OCI-LY3 (cell line): ENCODE results near the gene ATP8A2.

Experiments
- H2AFZ ChIP-seq: fragments of 200-600, 300-600 bp; shearing (Covaris generic); 2 replicates; pipeline ENCODE4 v1.6.0; 2014; ENCODE audit warnings: antibody characterized with exemption, low read depth, low read length
- H3K27ac ChIP-seq: fragments of 200-600, 300-600 bp; sonication (generic); 2 replicates; pipeline ENCODE4 v1.5.1; 2014; ENCODE audit warnings: mild to moderate bottlenecking, low read length, moderate library complexity, mixed read lengths
- H3K27me3 ChIP-seq: fragments of 200-600, 300-600 bp; sonication (generic); 2 replicates; pipeline ENCODE4 v1.6.1; 2014; ENCODE audit warnings: low read depth, low read length, mixed read lengths
- H3K36me3 ChIP-seq: fragments of 200-600, 300-600 bp; sonication (generic); replicated peaks from 2 replicates; pipeline ENCODE3; 2014; ENCODE audit warnings: low read depth, low read length, mixed read lengths
- H3K4me1 ChIP-seq: fragments of 300-600, 200-600 bp; sonication (generic); 2 replicates; pipeline ENCODE4 v1.6.1; 2014; ENCODE audit warnings: low read length, mixed read lengths
- H3K4me2 ChIP-seq: fragments of 200-600, 300-600 bp; sonication (generic); 2 replicates; pipeline ENCODE4 v1.6.1; 2014; ENCODE audit warnings: low read length, mixed read lengths
- H3K4me3 ChIP-seq: fragments of 300-600, 200-600 bp; sonication (generic); 2 replicates; pipeline ENCODE4 v1.5.1; 2014; ENCODE audit warnings: antibody characterized with exemption, mild to moderate bottlenecking, low read length, moderate library complexity
- H3K79me2 ChIP-seq: fragments of 300-600, 200-600 bp; shearing (Covaris generic); 2 replicates; pipeline ENCODE4 v1.6.1; 2014; ENCODE audit warnings: mild to moderate bottlenecking, low read length, mixed read lengths
- H3K9ac ChIP-seq: fragments of 300-600, 200-600 bp; shearing (Covaris generic); 2 replicates; pipeline ENCODE4 v1.6.0; 2014; ENCODE audit warnings: mild to moderate bottlenecking, low read length, moderate library complexity
- H3K9me3 ChIP-seq: fragments of 200-600, 300-600 bp; shearing (Covaris generic); 2 replicates; pipeline ENCODE4 v1.6.1; 2014; ENCODE audit warnings: low read length, mixed read lengths; ENCODE audit not compliant: insufficient read depth
- H4K20me1 ChIP-seq: fragments of 200-600, 300-600 bp; sonication (generic); 2 replicates; pipeline ENCODE4 v1.6.1; 2016; ENCODE audit warnings: low read length, mixed read lengths; ENCODE audit not compliant: insufficient read depth
- EZH2phosphoT487 ChIP-seq: fragments of 200-600 bp; shearing (Covaris generic); IDR thresholded peaks from 2 replicates; pipeline ENCODE4 v1.6.1; 2018; ENCODE audit warnings: antibody characterized with exemption, mixed run types, low read depth
- TF ChIP-seq, protein P1 (sequence below): fragments of 200-600, 300-600 bp; sonication (generic); IDR thresholded peaks from 2 replicates; pipeline ENCODE4 v1.5.1; 2014; ENCODE audit warnings: antibody characterized with exemption, low read length, low read depth

ATP8A2 gene

GRCh38 chr13:25847635-25848626 is 476.2 kb downstream of the ATP8A2 start:
- H3K4me1 ChIP-seq, result peaks cover 70% of the 10 kb centered on the region
- no peaks in the 10 kb centered on the region for H4K20me1 ChIP-seq
- peak overlapping the region; percentile 42 for H3K4me2 ChIP-seq
- no peak for TF ChIP-seq EZH2phosphoT487
- TF ChIP-seq, protein P1, sequence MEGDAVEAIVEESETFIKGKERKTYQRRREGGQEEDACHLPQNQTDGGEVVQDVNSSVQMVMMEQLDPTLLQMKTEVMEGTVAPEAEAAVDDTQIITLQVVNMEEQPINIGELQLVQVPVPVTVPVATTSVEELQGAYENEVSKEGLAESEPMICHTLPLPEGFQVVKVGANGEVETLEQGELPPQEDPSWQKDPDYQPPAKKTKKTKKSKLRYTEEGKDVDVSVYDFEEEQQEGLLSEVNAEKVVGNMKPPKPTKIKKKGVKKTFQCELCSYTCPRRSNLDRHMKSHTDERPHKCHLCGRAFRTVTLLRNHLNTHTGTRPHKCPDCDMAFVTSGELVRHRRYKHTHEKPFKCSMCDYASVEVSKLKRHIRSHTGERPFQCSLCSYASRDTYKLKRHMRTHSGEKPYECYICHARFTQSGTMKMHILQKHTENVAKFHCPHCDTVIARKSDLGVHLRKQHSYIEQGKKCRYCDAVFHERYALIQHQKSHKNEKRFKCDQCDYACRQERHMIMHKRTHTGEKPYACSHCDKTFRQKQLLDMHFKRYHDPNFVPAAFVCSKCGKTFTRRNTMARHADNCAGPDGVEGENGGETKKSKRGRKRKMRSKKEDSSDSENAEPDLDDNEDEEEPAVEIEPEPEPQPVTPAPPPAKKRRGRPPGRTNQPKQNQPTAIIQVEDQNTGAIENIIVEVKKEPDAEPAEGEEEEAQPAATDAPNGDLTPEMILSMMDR, result no peak
- no peaks in the 10 kb centered on the region for H3K36me3 ChIP-seq
- no peak overlapping the region for H3K9ac ChIP-seq
- peaks cover 13% of the 10 kb centered on the region; the same call in 1 of the 2 replicates for H3K27me3 ChIP-seq
- H3K9me3 ChIP-seq, result no peaks in the 10 kb centered on the region
- no peak overlapping the region; the same call in 1 of the 2 replicates for H2AFZ ChIP-seq
- no peaks in the 10 kb centered on the region for H3K79me2 ChIP-seq
- peak overlapping the region; percentile 18; the same call in 1 of the 2 replicates for H3K4me3 ChIP-seq
- no peak overlapping the region for H3K27ac ChIP-seq

DNA sequence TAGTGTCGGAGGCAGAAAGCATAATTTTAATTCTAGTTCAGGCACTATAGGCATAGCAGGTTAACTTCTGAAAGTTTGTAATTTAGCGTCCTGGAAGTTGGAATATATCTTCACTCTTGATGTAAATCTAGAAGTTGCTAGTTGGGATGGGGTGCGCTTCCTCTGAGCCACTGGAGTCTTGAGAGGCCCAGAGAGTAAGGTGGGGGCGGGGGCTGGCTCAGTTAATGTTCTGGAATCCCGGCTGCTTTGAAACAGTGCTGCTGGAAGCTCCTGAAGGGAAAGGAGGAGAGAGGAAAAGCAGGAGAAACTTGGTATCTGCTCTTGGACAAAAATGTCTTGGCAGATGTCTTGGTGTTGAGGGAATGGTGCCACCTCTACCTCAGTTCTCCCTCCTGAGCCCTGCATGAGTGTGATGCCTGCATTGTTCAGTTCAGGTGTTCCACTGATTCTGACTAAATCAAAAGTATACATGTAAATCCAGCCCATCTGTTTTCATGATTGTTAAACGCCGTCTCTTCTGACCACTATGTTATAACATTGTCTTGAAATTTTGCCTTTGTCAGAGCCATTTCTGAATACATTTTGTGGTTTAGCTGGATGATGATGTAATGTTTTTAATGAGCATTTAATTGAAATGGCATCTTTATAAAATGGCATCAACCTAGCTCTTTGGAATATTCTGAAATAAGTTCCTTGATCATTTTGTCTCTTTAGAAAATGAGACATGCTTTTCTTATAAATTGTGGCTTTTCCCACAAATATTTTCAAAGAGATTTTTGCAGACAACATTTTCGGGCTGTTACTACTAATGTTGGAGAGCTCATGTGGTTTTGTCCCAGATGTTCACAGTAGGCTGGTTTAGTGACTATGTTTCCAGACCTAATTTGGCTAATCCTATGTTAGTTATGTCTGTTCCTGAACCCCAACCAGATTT is 477.3 kb downstream of the ATP8A2 start:
- Histone ChIP-seq H3K27me3 (peaks cover 13% of the 10 kb centered on the region; the same call in 1 of the 2 replicates), H3K79me2 (no peaks in the 10 kb centered on the region), H3K4me3 (peak overlapping the region; percentile 18; the same call in 1 of the 2 replicates), H4K20me1 (no peaks in the 10 kb centered on the region), H3K4me1 (peaks cover 58% of the 10 kb centered on the region), H3K9ac (no peak overlapping the region), H2AFZ (no peak overlapping the region), H3K4me2 (peak overlapping the region; percentile 42), H3K36me3 (no peaks in the 10 kb centered on the region), H3K27ac (no peak overlapping the region), H3K9me3 (no peaks in the 10 kb centered on the region)
- TF ChIP-seq, protein P1, result no peak
- TF ChIP-seq EZH2phosphoT487, result no peak

GRCh38 chr13:25857830-25858229 is 486.1 kb downstream of the ATP8A2 start:
- no peak overlapping the region for H2AFZ ChIP-seq
- no peaks in the 10 kb centered on the region for H4K20me1 ChIP-seq
- no peaks in the 10 kb centered on the region for H3K27me3 ChIP-seq
- H3K4me3 ChIP-seq, result no peak overlapping the region
- H3K27ac ChIP-seq, result no peak overlapping the region
- no peaks in the 10 kb centered on the region for H3K79me2 ChIP-seq
- no peak overlapping the region for H3K4me2 ChIP-seq
- H3K36me3 ChIP-seq, result no peaks in the 10 kb centered on the region
- H3K4me1 ChIP-seq, result no peaks in the 10 kb centered on the region
- H3K9ac ChIP-seq, result no peak overlapping the region
- no peak for TF ChIP-seq EZH2phosphoT487
- TF ChIP-seq, protein P1, result no peak
- H3K9me3 ChIP-seq, result no peaks in the 10 kb centered on the region
